ENCODE measurements around the gene CNTN1. TPM values are rescaled to one million over a fixed set of nuclear protein-coding genes. Genes with fewer than 3 reads are reported as not detected.
A peak's percentile ranks its signal among the peaks of the same experiment; 100 is the strongest.

The CNTN1 gene
- total RNA-seq, 5 donors from 2014 or later (not counting 1 experiment from before 2014, with no cell fraction given) = not detected

DNA sequence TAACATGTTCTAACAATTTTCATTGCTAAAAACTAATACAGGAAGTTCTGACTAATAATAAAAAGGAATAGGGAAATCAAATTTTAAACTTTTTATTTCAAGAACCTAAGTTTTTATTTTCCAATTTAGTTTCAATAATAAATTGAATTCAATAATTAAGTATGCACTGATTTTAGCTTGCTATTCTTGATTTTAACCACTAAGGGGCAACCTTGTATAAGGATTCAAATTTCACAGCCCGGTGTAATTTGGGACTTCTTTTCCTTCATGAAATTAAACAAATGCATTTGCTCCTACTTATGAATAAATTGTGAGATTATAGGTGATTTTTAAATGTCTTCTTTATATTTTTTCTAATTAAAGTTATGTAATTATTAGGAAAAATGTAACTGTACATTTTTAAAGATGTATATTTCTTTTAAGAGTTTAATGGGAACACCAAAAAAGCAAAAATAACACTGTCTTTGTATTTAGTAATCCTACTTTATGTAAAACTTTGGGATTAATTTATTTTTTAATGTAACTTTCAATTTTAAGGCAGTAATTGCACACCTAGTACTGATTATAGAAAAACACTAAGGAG, 254.5 kb downstream of the CNTN1 start:
- peak in 1 of 35 experiments; percentile 42 for DNase-seq

DNA sequence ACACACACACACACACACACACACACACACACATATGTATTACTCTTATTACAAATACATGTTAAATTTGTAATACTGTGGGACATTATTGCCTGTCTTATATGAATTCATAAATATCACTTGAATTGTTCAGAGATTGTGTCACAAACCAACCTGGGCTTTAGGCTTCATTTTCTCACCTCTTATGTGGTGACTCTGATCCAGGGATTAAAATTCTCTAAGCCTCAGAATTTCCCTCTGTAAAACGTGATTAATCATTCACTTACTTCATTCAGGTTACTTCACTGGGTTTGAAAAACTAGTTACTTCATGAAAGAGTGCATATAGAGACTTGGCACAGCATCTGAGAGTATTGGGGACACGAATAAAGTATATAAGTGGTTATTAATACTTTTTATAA, 255.6 kb downstream of the CNTN1 start:
- H3K9me3 ChIP-seq = no peaks in the 10 kb centered on the region
- ChIA-PET POLR2A (no interaction called here), CTCF (interaction anchor here (0.7 to 3.3 kb wide), 3 partner anchors 8 to 1424 kb away, joined by 3 to 21 read pairs (median 4); no protein-coding TSS in a partner anchor)
- no peak overlapping the region for H3K4me3 ChIP-seq (ENCODE audit: control insufficient read depth in 1 of 2, extremely low read depth in 1 of 2, low read length in 1 of 2)
- ATAC-seq (replicated peaks in 1 of 4) (no peak), DNase-seq (no peak)
- H3K4me1 ChIP-seq (ENCODE audit: control insufficient read depth in 1 of 2, extremely low read depth in 1 of 2, insufficient read depth in 2 of 2, low read length in 2 of 2) = no peaks in the 10 kb centered on the region
- no peak overlapping the region for H3K27ac ChIP-seq (ENCODE audit: low read length)
- H3K27ac Mint-ChIP-seq = no peak overlapping the region
- H3K36me3 Mint-ChIP-seq = no peaks in the 10 kb centered on the region
- H3K4me1 Mint-ChIP-seq = no peaks in the 10 kb centered on the region
- H3K36me3 ChIP-seq (ENCODE audit: control insufficient read depth in 2 of 2, extremely low read depth in 1 of 2, insufficient read depth in 1 of 2, low read length in 1 of 2) = no peaks in the 10 kb centered on the region
- no peak overlapping the region for H3K4me3 Mint-ChIP-seq
- H3K27me3 Mint-ChIP-seq = peaks cover 0 to 1% of the 10 kb centered on the region in 2 donors
- H3K27me3 ChIP-seq (replicated peaks in 1 of 2; ENCODE audit: control insufficient read depth in 2 of 2, extremely low read depth in 1 of 2, insufficient read depth in 2 of 2, low read length in 1 of 2) = no peaks in the 10 kb centered on the region
- WGBS (ENCODE audit: insufficient coverage) = no CpG with 5 or more reads among the region's 2 CpGs
- no peaks in the 10 kb centered on the region for H3K9me3 Mint-ChIP-seq

More for the DNA sequence above, 254.5 kb downstream of the CNTN1 start:
- ChIA-PET POLR2A (no interaction called here), CTCF (interaction anchor here (0.5 to 3.3 kb wide), 11 partner anchors 17 to 1428 kb away, joined by 3 to 21 read pairs (median 4); no protein-coding TSS in a partner anchor)
- H3K9me3 ChIP-seq = no peaks in the 10 kb centered on the region
- no peak overlapping the region for H3K27ac ChIP-seq (ENCODE audit: low read length)
- no peak overlapping the region for H3K27ac Mint-ChIP-seq
- no peaks in the 10 kb centered on the region for H3K9me3 Mint-ChIP-seq
- no peaks in the 10 kb centered on the region for H3K36me3 Mint-ChIP-seq
- H3K4me3 ChIP-seq (ENCODE audit: control insufficient read depth in 1 of 2, extremely low read depth in 1 of 2, low read length in 1 of 2) = no peak overlapping the region
- H3K4me3 Mint-ChIP-seq = no peak overlapping the region
- no peak for ATAC-seq (replicated peaks in 1 of 4)
- H3K4me1 ChIP-seq (ENCODE audit: control insufficient read depth in 1 of 2, extremely low read depth in 1 of 2, insufficient read depth in 2 of 2, low read length in 2 of 2) = no peaks in the 10 kb centered on the region
- no peaks in the 10 kb centered on the region for H3K27me3 ChIP-seq (replicated peaks in 1 of 2; ENCODE audit: control insufficient read depth in 2 of 2, extremely low read depth in 1 of 2, insufficient read depth in 2 of 2, low read length in 1 of 2)
- no CpG with 5 or more reads among the region's 1 CpG for WGBS (ENCODE audit: insufficient coverage)
- peaks cover 0 to 3% of the 10 kb centered on the region in 2 donors for H3K27me3 Mint-ChIP-seq
- no peaks in the 10 kb centered on the region for H3K4me1 Mint-ChIP-seq
- no peaks in the 10 kb centered on the region for H3K36me3 ChIP-seq (ENCODE audit: control insufficient read depth in 2 of 2, extremely low read depth in 1 of 2, insufficient read depth in 1 of 2, low read length in 1 of 2)

DNA sequence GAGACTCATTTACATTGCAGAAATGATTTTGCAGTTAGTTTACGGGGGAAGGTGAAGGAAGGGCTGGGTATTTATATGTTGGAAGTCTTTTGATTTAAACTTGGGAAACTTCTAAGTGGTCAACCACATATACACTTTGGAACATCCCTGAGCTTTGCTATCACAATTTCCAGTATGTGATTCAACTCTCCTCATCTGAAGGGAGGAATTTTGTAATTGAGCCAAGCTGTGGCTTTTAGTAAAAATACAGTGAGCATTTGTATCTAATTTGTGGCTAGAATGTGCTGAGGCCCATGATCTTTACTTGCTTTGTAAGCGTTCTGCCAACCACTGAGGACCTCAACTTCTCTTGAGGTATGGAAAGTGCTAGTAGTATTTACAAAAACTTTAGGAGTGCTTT, 260.8 kb downstream of the CNTN1 start:
- Histone ChIP-seq H3K27me3 (replicated peaks in 1 of 2; ENCODE audit: control insufficient read depth in 2 of 2, extremely low read depth in 1 of 2, insufficient read depth in 2 of 2, low read length in 1 of 2) (no peaks in the 10 kb centered on the region), H3K4me3 (ENCODE audit: control insufficient read depth in 1 of 2, extremely low read depth in 1 of 2, low read length in 1 of 2) (no peak overlapping the region), H3K27ac (ENCODE audit: low read length) (no peak overlapping the region), H3K9me3 (no peaks in the 10 kb centered on the region), H3K36me3 (ENCODE audit: control insufficient read depth in 2 of 2, extremely low read depth in 1 of 2, insufficient read depth in 1 of 2, low read length in 1 of 2) (no peaks in the 10 kb centered on the region), H3K4me1 (ENCODE audit: control insufficient read depth in 1 of 2, extremely low read depth in 1 of 2, insufficient read depth in 2 of 2, low read length in 2 of 2) (no peaks in the 10 kb centered on the region)
- no peak overlapping the region for H3K4me3 Mint-ChIP-seq
- ChIA-PET CTCF (no interaction called here), POLR2A (no interaction called here)
- no peak for DNase-seq
- peaks cover 0 to 3% of the 10 kb centered on the region in 2 donors for H3K27me3 Mint-ChIP-seq
- no peaks in the 10 kb centered on the region for H3K36me3 Mint-ChIP-seq
- no peaks in the 10 kb centered on the region for H3K4me1 Mint-ChIP-seq
- no peaks in the 10 kb centered on the region for H3K9me3 Mint-ChIP-seq
- no CpG with 5 or more reads among the region's 2 CpGs for WGBS (ENCODE audit: insufficient coverage)
- no peak overlapping the region for H3K27ac Mint-ChIP-seq
- ATAC-seq (replicated peaks in 1 of 4) = no peak

DNA sequence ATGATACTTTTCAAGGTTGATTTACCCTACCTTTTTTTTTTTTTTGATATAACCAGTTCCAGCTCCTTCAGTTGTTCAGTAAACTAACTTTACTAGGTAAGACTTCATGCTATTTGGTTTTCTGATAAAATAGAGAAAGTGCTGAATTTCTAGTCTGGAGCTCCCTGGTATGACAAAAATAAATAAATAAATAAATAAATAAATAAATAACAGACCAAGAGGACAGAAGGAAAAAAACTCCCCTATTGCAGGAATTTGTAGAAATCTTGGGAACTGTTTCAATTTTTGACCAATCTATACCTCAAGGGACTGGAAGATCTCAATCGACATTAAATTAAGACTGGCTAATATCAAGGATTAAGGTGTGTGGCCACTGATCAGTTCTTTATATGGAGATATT, 265.2 kb downstream of the CNTN1 start:
- Histone ChIP-seq H3K9me3 (no peaks in the 10 kb centered on the region), H3K4me1 (ENCODE audit: control insufficient read depth in 1 of 2, extremely low read depth in 1 of 2, insufficient read depth in 2 of 2, low read length in 2 of 2) (no peaks in the 10 kb centered on the region), H3K27ac (ENCODE audit: low read length) (no peak overlapping the region), H3K4me3 (ENCODE audit: control insufficient read depth in 1 of 2, extremely low read depth in 1 of 2, low read length in 1 of 2) (no peak overlapping the region), H3K27me3 (replicated peaks in 1 of 2; ENCODE audit: control insufficient read depth in 2 of 2, extremely low read depth in 1 of 2, insufficient read depth in 2 of 2, low read length in 1 of 2) (no peaks in the 10 kb centered on the region), H3K36me3 (ENCODE audit: control insufficient read depth in 2 of 2, extremely low read depth in 1 of 2, insufficient read depth in 1 of 2, low read length in 1 of 2) (no peaks in the 10 kb centered on the region)
- peaks cover 0 to 3% of the 10 kb centered on the region in 2 donors for H3K27me3 Mint-ChIP-seq
- ChIA-PET CTCF (no interaction called here), POLR2A (no interaction called here)
- ATAC-seq (replicated peaks in 1 of 4) = no peak
- no peak overlapping the region for H3K27ac Mint-ChIP-seq
- no peak for DNase-seq
- no peak overlapping the region for H3K4me3 Mint-ChIP-seq
- H3K4me1 Mint-ChIP-seq = no peaks in the 10 kb centered on the region
- H3K9me3 Mint-ChIP-seq = no peaks in the 10 kb centered on the region
- H3K36me3 Mint-ChIP-seq = no peaks in the 10 kb centered on the region
- no CpG with 5 or more reads among the region's 1 CpG for WGBS (ENCODE audit: insufficient coverage)

DNA sequence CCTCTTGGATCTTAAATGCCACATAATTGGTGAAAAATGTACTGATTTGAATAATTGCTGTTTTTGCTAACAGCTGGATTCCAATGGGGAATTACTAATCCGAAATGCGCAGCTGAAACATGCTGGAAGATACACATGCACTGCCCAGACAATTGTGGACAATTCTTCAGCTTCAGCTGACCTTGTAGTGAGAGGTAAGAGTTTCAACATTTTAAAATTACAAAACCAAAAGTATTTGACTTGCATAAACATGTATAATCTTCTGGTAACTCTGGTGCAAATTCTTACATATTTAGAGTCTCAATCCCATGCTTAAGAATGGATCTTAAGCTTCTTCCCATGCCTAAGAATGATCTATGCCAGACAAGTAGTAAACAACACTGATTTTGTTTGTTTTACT, 266.8 kb downstream of the CNTN1 start:
- no peak overlapping the region for H3K4me3 ChIP-seq (ENCODE audit: control insufficient read depth in 1 of 2, extremely low read depth in 1 of 2, low read length in 1 of 2)
- Mint-ChIP-seq H3K36me3 (no peaks in the 10 kb centered on the region), H3K4me3 (no peak overlapping the region), H3K27me3 (no peaks in the 10 kb centered on the region), H3K4me1 (no peaks in the 10 kb centered on the region), H3K27ac (no peak overlapping the region), H3K9me3 (no peaks in the 10 kb centered on the region)
- H3K27ac ChIP-seq (ENCODE audit: low read length) = no peak overlapping the region
- POLR2A ChIA-PET = no interaction called here
- no CpG with 5 or more reads among the region's 2 CpGs for WGBS (ENCODE audit: insufficient coverage)
- DNase-seq = no peak
- H3K9me3 ChIP-seq = no peaks in the 10 kb centered on the region
- H3K4me1 ChIP-seq (ENCODE audit: control insufficient read depth in 1 of 2, extremely low read depth in 1 of 2, insufficient read depth in 2 of 2, low read length in 2 of 2) = no peaks in the 10 kb centered on the region
- CTCF ChIA-PET = no interaction called here
- no peaks in the 10 kb centered on the region for H3K27me3 ChIP-seq (replicated peaks in 1 of 2; ENCODE audit: control insufficient read depth in 2 of 2, extremely low read depth in 1 of 2, insufficient read depth in 2 of 2, low read length in 1 of 2)
- no peak for ATAC-seq (replicated peaks in 1 of 4)
- no peaks in the 10 kb centered on the region for H3K36me3 ChIP-seq (ENCODE audit: control insufficient read depth in 2 of 2, extremely low read depth in 1 of 2, insufficient read depth in 1 of 2, low read length in 1 of 2)

DNA sequence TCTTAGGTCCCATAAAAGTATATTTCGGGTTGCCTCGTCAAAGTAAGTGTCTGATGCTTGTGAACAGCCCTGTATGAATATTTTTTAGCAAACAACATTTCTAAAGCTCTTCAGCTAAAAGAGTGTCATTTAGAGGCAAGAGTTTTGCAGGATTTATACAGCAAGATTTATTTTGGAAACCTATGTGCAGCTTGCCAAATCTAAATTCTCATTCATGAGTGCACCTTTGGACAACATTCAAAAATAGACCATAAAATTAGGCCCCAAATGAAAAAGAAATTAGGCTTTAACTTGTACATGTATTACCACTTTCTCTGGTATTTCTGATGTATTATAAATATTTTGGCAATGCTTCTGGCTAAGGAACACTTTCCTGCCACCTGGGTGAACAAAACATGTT, 271.5 kb downstream of the CNTN1 start:
- WGBS (ENCODE audit: insufficient coverage) = no CpG with 5 or more reads among the region's 2 CpGs
- Mint-ChIP-seq H3K4me1 (no peaks in the 10 kb centered on the region), H3K27ac (no peak overlapping the region), H3K9me3 (no peaks in the 10 kb centered on the region), H3K4me3 (no peak overlapping the region), H3K27me3 (no peaks in the 10 kb centered on the region), H3K36me3 (no peaks in the 10 kb centered on the region)
- no peak for ATAC-seq (replicated peaks in 1 of 4)
- Histone ChIP-seq H3K36me3 (ENCODE audit: control insufficient read depth in 2 of 2, extremely low read depth in 1 of 2, insufficient read depth in 1 of 2, low read length in 1 of 2) (no peaks in the 10 kb centered on the region), H3K9me3 (no peaks in the 10 kb centered on the region), H3K4me3 (ENCODE audit: control insufficient read depth in 1 of 2, extremely low read depth in 1 of 2, low read length in 1 of 2) (no peak overlapping the region), H3K27ac (ENCODE audit: low read length) (no peak overlapping the region), H3K4me1 (ENCODE audit: control insufficient read depth in 1 of 2, extremely low read depth in 1 of 2, insufficient read depth in 2 of 2, low read length in 2 of 2) (no peaks in the 10 kb centered on the region), H3K27me3 (replicated peaks in 1 of 2; ENCODE audit: control insufficient read depth in 2 of 2, extremely low read depth in 1 of 2, insufficient read depth in 2 of 2, low read length in 1 of 2) (no peaks in the 10 kb centered on the region)
- ChIA-PET CTCF (no interaction called here), POLR2A (no interaction called here)
- DNase-seq = no peak

DNA sequence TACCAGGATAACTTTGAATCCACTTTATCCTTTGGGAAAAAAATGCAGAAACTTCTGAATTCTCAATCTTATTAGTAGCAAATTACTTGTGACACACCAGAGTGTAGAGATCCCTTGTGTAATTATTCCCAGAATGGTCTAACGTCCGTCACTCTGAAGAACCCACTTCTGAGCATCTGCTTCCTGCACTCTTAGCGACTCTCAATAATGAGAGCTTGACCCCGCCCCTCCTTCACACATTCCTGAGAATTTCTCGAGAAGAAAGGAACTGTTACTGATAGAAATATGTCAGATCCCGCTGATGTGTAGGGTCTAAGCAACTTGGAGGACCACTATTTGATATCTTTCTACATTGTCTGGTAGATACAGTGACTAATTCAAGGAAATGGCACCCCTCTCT, 277.6 kb downstream of the CNTN1 start:
- Histone ChIP-seq H3K9me3 (no peaks in the 10 kb centered on the region), H3K36me3 (ENCODE audit: control insufficient read depth in 2 of 2, extremely low read depth in 1 of 2, insufficient read depth in 1 of 2, low read length in 1 of 2) (no peaks in the 10 kb centered on the region), H3K4me1 (ENCODE audit: control insufficient read depth in 1 of 2, extremely low read depth in 1 of 2, insufficient read depth in 2 of 2, low read length in 2 of 2) (no peaks in the 10 kb centered on the region), H3K4me3 (ENCODE audit: control insufficient read depth in 1 of 2, extremely low read depth in 1 of 2, low read length in 1 of 2) (no peak overlapping the region), H3K27ac (ENCODE audit: low read length) (no peak overlapping the region), H3K27me3 (replicated peaks in 1 of 2; ENCODE audit: control insufficient read depth in 2 of 2, extremely low read depth in 1 of 2, insufficient read depth in 2 of 2, low read length in 1 of 2) (no peaks in the 10 kb centered on the region)
- CTCF ChIA-PET = no interaction called here
- DNase-seq (no peak), ATAC-seq (replicated peaks in 1 of 4) (no peak)
- POLR2A ChIA-PET = no interaction called here
- Mint-ChIP-seq H3K27ac (no peak overlapping the region), H3K9me3 (no peaks in the 10 kb centered on the region), H3K27me3 (no peaks in the 10 kb centered on the region), H3K4me1 (no peaks in the 10 kb centered on the region), H3K36me3 (no peaks in the 10 kb centered on the region), H3K4me3 (no peak overlapping the region)
- WGBS (ENCODE audit: insufficient coverage) = 82% methylated on average over 3 of the region's 6 CpGs

Data from T-cell (primary cell).